Ishikawa (cell line): ENCODE measurements around the gene GBF1.

Experiments
- CEBPB ChIP-seq: IDR thresholded peaks from 2 replicates; pipeline ENCODE4 v1.6.1; 2012
- EGR1 ChIP-seq: IDR thresholded peaks from 2 replicates; pipeline ENCODE4 v1.6.1; 2012
- EP300 ChIP-seq: IDR thresholded peaks from 2 replicates; pipeline ENCODE4 v1.6.1; 2012; ENCODE audit warnings: borderline replicate concordance
- FOXM1 ChIP-seq: IDR thresholded peaks from 2 replicates; pipeline ENCODE4 v1.6.1; 2012; ENCODE audit warnings: low read depth, borderline replicate concordance
- NFIC ChIP-seq: IDR thresholded peaks from 2 replicates; pipeline ENCODE4 v1.6.1; 2012
- RAD21 ChIP-seq: IDR thresholded peaks from 2 replicates; pipeline ENCODE4 v1.6.1; 2012; ENCODE audit warnings: low read depth
- TAF1 ChIP-seq: IDR thresholded peaks from 2 replicates; pipeline ENCODE4 v1.6.1; 2012; ENCODE audit warnings: low read depth, mild to moderate bottlenecking
- TEAD4 ChIP-seq: IDR thresholded peaks from 2 replicates; pipeline ENCODE4 v1.6.1; 2012
- YY1 ChIP-seq: IDR thresholded peaks from 2 replicates; pipeline ENCODE4 v1.6.1; 2012; ENCODE audit warnings: low read depth
- ZBTB7A ChIP-seq: IDR thresholded peaks from 2 replicates; pipeline ENCODE4 v1.6.1; 2012; ENCODE audit warnings: low read depth
- TF ChIP-seq, protein P1 (sequence below): IDR thresholded peaks from 2 replicates; pipeline ENCODE4 v1.6.1; 2012
- TF ChIP-seq, protein P2 (sequence below): IDR thresholded peaks from 2 replicates; pipeline ENCODE4 v1.6.1; 2012
- TF ChIP-seq, protein P3 (sequence below): IDR thresholded peaks from 2 replicates; pipeline ENCODE4 v1.6.1; 2012; ENCODE audit warnings: low read depth, mild to moderate bottlenecking

DNA sequence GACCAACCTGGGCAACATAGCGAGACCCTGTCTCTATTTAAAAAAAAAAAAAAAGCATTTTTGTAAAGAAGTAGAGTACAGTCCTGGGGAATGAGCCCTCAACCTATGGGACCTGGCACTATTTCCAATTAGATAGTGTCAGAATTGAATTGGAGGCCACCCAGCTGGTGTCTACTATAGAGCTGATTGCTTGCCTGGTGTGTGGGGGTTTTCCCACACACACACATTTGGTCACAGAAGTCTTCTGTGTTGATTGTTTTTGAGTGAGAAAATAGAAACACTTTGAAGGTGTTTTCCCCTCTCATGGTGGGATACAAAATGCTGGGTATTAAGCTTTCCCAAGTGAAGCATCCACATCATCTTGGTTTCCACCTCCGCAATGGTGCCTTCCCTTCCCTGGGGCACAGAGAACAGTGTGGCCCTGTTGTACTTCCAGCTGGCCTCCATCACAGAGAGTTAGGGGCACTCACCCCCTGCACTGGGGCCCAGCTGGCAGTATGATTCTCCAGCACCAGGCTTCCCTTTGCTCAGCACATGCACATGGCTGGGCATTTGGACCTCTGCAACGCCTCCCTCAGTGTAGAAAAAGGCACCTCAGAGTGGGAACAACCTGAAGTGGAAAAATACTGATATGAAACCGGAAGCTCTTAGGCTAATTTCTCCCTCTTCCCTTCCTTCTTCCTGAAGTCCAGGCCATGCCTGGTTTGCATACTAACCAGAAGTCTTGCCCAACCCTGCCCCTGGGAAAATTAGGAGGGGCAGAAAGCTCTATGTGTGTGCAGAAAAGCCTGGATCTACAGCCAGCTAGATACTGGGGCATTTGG lies 139.5 kb downstream of the GBF1 start:
- TF ChIP-seq TAF1 (no peak), EP300 (no peak), EGR1 (no peak), RAD21 (no peak), YY1 (no peak), NFIC (no peak), ZBTB7A (no peak), FOXM1 (no peak), TEAD4 (no peak), CEBPB (0 out of 2 replicates have a peak, but pooled peaks have one; percentile 28)
- TF ChIP-seq, protein P1, sequence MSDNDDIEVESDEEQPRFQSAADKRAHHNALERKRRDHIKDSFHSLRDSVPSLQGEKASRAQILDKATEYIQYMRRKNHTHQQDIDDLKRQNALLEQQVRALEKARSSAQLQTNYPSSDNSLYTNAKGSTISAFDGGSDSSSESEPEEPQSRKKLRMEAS: no peak
- TF ChIP-seq, protein P2, sequence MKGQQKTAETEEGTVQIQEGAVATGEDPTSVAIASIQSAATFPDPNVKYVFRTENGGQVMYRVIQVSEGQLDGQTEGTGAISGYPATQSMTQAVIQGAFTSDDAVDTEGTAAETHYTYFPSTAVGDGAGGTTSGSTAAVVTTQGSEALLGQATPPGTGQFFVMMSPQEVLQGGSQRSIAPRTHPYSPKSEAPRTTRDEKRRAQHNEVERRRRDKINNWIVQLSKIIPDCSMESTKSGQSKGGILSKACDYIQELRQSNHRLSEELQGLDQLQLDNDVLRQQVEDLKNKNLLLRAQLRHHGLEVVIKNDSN: no peak
- TF ChIP-seq, protein P3, sequence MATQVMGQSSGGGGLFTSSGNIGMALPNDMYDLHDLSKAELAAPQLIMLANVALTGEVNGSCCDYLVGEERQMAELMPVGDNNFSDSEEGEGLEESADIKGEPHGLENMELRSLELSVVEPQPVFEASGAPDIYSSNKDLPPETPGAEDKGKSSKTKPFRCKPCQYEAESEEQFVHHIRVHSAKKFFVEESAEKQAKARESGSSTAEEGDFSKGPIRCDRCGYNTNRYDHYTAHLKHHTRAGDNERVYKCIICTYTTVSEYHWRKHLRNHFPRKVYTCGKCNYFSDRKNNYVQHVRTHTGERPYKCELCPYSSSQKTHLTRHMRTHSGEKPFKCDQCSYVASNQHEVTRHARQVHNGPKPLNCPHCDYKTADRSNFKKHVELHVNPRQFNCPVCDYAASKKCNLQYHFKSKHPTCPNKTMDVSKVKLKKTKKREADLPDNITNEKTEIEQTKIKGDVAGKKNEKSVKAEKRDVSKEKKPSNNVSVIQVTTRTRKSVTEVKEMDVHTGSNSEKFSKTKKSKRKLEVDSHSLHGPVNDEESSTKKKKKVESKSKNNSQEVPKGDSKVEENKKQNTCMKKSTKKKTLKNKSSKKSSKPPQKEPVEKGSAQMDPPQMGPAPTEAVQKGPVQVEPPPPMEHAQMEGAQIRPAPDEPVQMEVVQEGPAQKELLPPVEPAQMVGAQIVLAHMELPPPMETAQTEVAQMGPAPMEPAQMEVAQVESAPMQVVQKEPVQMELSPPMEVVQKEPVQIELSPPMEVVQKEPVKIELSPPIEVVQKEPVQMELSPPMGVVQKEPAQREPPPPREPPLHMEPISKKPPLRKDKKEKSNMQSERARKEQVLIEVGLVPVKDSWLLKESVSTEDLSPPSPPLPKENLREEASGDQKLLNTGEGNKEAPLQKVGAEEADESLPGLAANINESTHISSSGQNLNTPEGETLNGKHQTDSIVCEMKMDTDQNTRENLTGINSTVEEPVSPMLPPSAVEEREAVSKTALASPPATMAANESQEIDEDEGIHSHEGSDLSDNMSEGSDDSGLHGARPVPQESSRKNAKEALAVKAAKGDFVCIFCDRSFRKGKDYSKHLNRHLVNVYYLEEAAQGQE: no peak
